GM06990 (cell line): ENCODE data around the gene SARDH.
"Not testable (repeated sequence)": the region's sequence is repeated elsewhere in the genome, so short reads cannot be mapped to it uniquely, and the experiment has no call there.

Experiments used
- DNase-seq: peaks from one replicate; pipeline ENCODE4 v3.0.0-alpha.2; 2011; ENCODE audit not compliant: insufficient read length; ENCODE audit errors: extremely low read depth
- H3K27me3 ChIP-seq: replicated peaks from 2 replicates; pipeline ENCODE4 v1.6.0; 2011; ENCODE audit warnings: low read length; ENCODE audit not compliant: control insufficient read depth, insufficient read depth
- H3K36me3 ChIP-seq: 2 replicates; pipeline ENCODE4 v1.5.1; 2011; ENCODE audit warnings: low read length; ENCODE audit not compliant: control insufficient read depth, insufficient read depth
- H3K4me3 ChIP-seq: replicated peaks from 2 replicates; pipeline ENCODE4 v1.5.1; 2011; ENCODE audit warnings: low read depth, mild to moderate bottlenecking, control low read depth, low read length
- CTCF ChIP-seq: IDR thresholded peaks from 2 replicates; pipeline ENCODE4 v1.5.1; 2011; ENCODE audit warnings: low read length, control low read depth, mild to moderate bottlenecking, inconsistent platforms; ENCODE audit not compliant: insufficient read depth, poor library complexity, severe bottlenecking

Gene SARDH

GRCh38 chr9:133768371-133768858, 30.3 kb upstream of the SARDH start:
- H3K36me3 ChIP-seq = peaks cover 37% of the 10 kb centered on the region
- TF ChIP-seq CTCF = no peak

GRCh38 chr9:133767625-133768024, 29.5 kb upstream of the SARDH start:
- Histone ChIP-seq H3K36me3 (peaks cover 41% of the 10 kb centered on the region), H3K27me3 (no peaks in the 10 kb centered on the region), H3K4me3 (no peak overlapping the region)
- no peak for TF ChIP-seq CTCF
- no peak for DNase-seq

More at GRCh38 chr9:133768371-133768858, 30.3 kb upstream of the SARDH start:
- Histone ChIP-seq H3K4me3 (no peak overlapping the region), H3K27me3 (no peaks in the 10 kb centered on the region)
- no peak for DNase-seq

GRCh38 chr9:133767008-133767407, 28.9 kb upstream of the SARDH start:
- Histone ChIP-seq H3K27me3 (no peaks in the 10 kb centered on the region), H3K36me3 (peaks cover 40% of the 10 kb centered on the region), H3K4me3 (no peak overlapping the region)
- no peak for DNase-seq
- no peak for TF ChIP-seq CTCF

GRCh38 chr9:133766234-133766633, 28.1 kb upstream of the SARDH start:
- peaks cover 37% of the 10 kb centered on the region for H3K36me3 ChIP-seq
- not testable (repeated sequence) for H3K27me3 ChIP-seq, H3K4me3 ChIP-seq, DNase-seq

GRCh38 chr9:133763272-133764183, 25.4 kb upstream of the SARDH start:
- H3K36me3 ChIP-seq = peaks cover 24% of the 10 kb centered on the region
- DNase-seq = no peak
- TF ChIP-seq CTCF = no peak
- no peaks in the 10 kb centered on the region for H3K27me3 ChIP-seq
- no peak overlapping the region for H3K4me3 ChIP-seq

GRCh38 chr9:133762488-133763271, 24.5 kb upstream of the SARDH start:
- peaks cover 17% of the 10 kb centered on the region for H3K36me3 ChIP-seq
- TF ChIP-seq CTCF = no peak
- DNase-seq = no peak
- no peaks in the 10 kb centered on the region for H3K27me3 ChIP-seq
- H3K4me3 ChIP-seq = no peak overlapping the region
